ENCODE results near the gene ZBTB7B. TPM values are rescaled to one million over a fixed set of nuclear protein-coding genes. Genes with fewer than 3 reads are reported as not detected.

The ZBTB7B gene
- total RNA-seq: 16.1 and 19.1 TPM in 2 replicates

DNA sequence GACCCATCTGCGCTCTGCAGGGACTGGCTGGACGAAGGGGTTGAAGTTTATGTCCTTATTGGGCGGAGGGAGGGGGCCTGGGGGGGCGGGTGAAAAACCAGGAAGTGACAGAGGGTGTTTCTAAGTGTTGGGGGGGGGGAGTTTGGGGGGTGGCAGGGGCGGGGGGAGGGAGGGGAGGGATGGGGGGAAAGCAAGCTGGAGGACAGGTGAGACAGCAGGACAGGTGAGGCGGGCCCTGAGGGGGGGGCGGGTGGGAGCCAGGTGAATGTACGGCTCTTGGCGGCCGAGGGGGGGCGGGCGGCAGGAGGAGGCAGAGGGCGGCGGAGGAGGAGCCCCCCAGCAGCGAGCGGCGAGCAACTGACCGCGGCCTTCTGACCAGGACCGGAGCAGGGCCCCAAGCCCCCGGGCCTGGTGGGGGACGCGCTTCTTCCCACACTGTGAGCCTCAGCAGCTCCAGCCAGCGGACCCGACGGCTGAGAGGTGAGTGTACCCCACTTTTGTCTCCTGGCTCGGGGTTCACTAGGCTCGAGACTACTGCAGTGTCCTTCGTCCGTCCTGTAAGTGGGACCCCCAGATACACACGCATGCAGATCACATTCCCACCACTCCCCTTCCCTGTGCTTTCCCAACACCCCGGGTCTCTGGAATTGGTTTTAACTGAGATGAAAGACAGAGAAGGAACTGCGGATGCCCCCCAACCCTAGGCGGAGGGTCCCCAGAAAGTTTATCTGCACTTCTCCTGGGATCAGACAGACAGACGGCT, at the start of gene ZBTB7B:
Gene ZBTB7B (plus strand): TSS at position 339 of the 763 bp plus-strand sequence. CDS start 11,859 bp downstream, outside the sequence.

GRCh38 chr1:154955718-154956543, 46.7 kb upstream of the ZBTB7B start, which contains the start of gene PBXIP1:
Gene PBXIP1, minus strand, starts transcription at chr1:154956099. Its CDS starts 2,378 bp downstream, at chr1:154953721.

DNA sequence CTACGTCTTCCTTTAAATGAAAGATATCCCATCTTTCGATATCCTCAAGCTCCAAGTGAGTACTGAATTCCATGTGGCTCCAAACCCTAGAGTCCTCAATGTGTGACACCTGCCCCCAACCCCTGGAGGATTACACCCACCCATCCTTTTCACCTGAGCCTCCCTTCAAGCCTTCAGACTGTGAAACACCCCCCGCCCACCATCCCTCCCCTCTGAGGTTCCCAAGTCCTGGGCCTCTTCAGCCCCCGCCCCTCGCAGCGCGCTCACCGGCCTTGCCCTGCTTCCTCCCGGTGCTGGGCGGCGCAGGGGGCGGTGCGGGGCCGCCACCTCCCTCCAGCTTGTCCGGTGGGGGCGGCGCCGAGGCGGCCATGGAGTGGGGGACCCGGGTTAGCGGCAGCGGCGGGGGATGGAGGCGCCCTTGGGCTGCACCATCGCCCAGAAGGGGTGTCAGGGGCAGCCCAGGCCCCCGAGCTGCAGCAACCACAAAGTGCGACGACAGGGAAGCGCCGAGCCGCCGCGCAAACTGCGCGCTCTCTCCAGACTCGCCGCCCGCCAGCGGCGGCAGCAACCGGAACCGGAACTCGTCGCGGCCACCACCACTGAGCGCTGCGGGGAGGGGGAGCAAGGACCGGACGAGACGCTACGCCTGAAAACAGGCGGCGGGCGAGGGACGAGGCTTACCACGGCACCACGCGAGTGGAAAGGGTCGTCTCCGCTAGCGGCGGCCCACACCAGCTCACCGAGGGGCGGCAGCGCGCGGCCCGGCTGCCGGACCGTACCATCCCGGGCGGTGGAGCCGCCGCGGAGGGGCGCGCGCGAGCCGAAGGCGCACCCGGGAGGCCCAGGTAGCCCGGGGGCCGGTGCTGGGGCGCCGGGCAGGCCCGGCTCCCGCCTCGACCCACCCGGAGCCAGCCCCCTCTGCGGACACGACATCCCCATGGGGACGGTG, 41.1 kb upstream of the ZBTB7B start, which contains the start of gene PYGO2:
Gene PYGO2 (minus strand): TSS at position 576 of the 949 bp plus-strand sequence. CDS start 206 bp downstream, at position 370.

GRCh38 chr1:154970631-154971340, 31.8 kb upstream of the ZBTB7B start, which contains the start of gene SHC1:
Gene SHC1, minus strand, starts transcription at chr1:154970747. Its CDS starts 221 bp downstream, at chr1:154970526.

GRCh38 chr1:154974102-154974807, 28.3 kb upstream of the ZBTB7B start, which contains the start of gene CKS1B:
Gene CKS1B, plus strand, starts transcription at chr1:154974681. Its CDS starts 65 bp downstream, at chr1:154974746.

DNA sequence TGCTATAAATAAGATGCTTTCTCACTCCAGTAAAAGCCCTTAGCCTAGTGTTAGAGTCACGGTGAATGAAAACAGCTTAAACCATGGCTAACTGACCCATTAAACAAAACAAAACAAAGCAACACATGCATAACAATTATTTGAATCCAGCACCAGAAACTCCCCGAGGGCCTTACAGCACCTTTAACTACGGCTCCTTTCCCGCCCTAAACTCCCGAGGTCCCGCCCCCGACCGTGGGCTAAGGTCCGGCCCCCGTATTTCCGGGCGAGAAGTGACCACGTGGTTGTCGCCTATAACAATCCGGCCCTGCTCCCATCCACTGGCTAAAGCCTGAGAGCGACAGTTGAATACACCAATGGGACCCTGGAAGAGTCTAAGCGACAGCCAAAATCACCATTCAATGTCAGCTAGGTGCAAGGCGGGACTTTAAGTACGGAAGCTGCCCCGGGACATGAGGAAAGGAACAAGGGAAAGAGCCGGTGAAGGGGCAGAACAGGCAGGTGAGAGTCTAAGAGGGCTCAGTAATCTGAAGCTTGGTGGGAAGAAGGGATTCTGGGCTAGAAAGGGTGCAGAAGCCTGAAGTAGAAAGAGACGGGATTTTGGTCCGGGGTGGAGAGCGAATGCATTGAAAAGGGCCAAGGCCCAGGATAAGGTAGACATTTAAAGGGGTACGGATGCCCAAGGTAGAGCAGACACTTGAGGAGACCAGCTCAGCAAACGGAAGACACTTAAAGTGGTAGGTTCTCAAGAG, 19.5 kb upstream of the ZBTB7B start, which contains the start of gene FLAD1:
Gene FLAD1 (plus strand): TSS at position 448 of the 752 bp plus-strand sequence. CDS start 351 bp downstream, outside the sequence.

DNA sequence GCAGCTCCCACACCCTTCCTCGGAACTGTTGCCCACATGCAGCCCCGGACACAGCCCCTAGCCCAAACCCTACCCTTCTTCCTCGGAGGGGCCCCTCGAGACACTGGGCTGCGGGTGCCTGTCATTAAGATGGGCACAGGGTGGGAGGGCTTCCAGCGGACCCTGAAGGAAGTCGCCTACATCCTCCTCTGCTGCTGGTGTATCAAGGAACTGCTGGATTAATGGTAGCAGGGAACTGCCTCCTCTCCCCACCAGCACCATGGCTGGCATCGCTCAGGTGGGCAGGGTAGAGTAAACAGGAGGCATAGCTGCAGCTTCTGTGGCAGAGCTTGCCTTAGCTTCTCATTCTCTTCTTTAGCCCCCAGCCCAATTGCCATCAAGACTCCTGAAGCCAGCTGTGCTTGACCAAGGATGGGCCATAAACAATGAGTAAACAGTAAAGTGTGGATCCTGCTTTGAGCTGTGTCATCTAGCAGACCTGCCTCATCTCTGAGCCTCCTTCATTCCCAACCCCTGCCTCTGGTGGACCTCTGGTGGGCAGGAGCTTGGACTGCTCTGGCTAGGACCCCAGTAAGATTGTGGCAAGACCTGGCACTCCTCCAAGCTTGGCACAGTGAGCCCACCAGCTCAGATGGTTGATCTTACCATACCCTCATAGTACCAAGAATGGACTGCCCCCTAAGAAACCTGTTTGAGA, 8.9 kb upstream of the ZBTB7B start, which contains the start of gene LENEP:
Gene LENEP (plus strand): TSS at position 15 of the 697 bp plus-strand sequence. CDS start 22 bp downstream, at position 37.

DNA sequence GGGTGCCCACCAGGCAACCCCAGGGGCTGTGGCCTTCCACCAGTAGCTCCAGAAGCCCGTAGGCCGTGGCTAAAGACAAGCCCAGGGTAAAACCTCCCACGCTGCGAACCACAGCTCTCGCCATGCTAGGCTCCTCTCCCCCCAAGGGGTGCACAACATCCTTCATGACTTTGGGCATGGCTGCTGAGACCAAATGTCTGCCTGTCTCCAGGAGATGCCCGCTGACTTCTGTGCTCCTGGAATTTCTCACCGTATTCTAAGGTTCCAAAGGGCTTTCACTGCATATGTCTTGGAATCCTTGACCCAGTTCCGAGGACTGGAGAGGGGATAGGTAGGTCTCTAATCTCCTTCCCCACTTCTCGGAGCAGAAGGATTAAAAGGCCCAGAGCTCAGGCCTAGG, 30.9 kb downstream of the ZBTB7B start, which contains the start of the genes DCST1 and DCST2:
Gene DCST1 (plus strand): TSS at position 301 of the 400 bp plus-strand sequence. CDS start 213 bp downstream, outside the sequence.
Gene DCST2 (minus strand): TSS at position 258 of the 400 bp plus-strand sequence. CDS start 80 bp downstream, at position 178.

DNA sequence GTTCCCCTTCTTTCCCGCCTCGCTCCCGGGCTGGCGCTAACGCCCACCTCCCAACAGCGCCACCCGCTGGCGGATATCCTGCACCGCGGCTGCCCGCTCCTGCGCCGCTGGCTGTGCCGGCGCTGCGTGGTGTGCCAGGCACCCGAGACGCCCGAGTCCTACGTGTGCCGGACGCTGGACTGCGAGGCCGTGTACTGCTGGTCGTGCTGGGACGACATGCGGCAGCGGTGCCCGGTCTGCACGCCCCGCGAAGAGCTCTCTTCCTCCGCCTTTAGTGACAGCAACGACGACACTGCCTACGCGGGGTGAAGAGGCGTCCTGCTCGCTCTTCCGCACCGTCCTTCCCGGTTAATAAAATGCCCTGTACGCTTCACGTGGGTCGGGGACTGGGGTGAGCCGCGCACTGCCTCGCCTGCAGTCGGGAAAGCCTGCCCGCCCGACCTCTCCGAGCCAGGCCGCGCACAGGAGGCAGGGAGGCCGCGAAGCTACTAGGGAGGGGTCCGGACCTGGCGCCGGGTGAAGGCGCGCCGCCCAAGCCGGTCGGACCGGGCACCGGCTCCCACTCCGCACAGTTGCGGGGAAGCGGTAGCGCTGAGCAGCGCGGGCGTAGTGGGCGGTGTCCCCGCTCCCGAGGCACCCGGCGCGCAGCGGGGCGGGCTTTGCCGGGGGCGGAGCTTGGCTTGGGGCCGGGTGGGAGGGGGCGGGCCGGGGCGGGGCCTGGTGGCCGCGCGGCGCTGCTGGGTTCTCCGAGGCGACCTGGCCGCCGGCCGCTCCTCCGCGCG, 48.1 kb downstream of the ZBTB7B start, which contains the start of gene ADAM15:
Gene ADAM15 (plus strand): TSS at position 757 of the 782 bp plus-strand sequence. CDS start 71 bp downstream, outside the sequence.

GRCh38 chr1:155063550-155064110, 61.0 kb downstream of the ZBTB7B start, which contains the start of gene EFNA4:
Gene EFNA4, plus strand, starts transcription at chr1:155063740. Its CDS starts 84 bp downstream, at chr1:155063824.

Other genes starting within 250 kb of the ZBTB7B start
- 0.10 and 0.19 TPM in 2 replicates for gene KCNN3, start 132.5 kb upstream of the ZBTB7B start, total RNA-seq
- gene PMVK, start 66.1 kb upstream of the ZBTB7B start, total RNA-seq: 12.0 and 12.4 TPM in 2 replicates
- 65.3 and 66.9 TPM in 2 replicates for gene PBXIP1, start 46.7 kb upstream of the ZBTB7B start, total RNA-seq
- gene PYGO2, start 41.0 kb upstream of the ZBTB7B start, total RNA-seq: 13.1 and 14.0 TPM in 2 replicates
- 255 and 277 TPM in 2 replicates for gene SHC1, start 32.1 kb upstream of the ZBTB7B start, total RNA-seq
- gene CKS1B, start 28.1 kb upstream of the ZBTB7B start, total RNA-seq: 24.4 and 27.5 TPM in 2 replicates
- 10.0 and 13.7 TPM in 2 replicates for gene FLAD1, start 19.5 kb upstream of the ZBTB7B start, total RNA-seq
- gene LENEP, start 9.2 kb upstream of the ZBTB7B start, total RNA-seq: not detected in 2 replicates
- 0.06 TPM in 1 of 2 replicates, not detected in the other for gene DCST2, start 31.0 kb downstream of the ZBTB7B start, total RNA-seq
- gene DCST1, start 31.0 kb downstream of the ZBTB7B start, total RNA-seq: not detected in 2 replicates
- 45.5 and 52.4 TPM in 2 replicates for gene ADAM15, start 48.5 kb downstream of the ZBTB7B start, total RNA-seq
- 9.6 and 9.8 TPM in 2 replicates for gene EFNA4, start 60.9 kb downstream of the ZBTB7B start, total RNA-seq
- 1.2 and 1.8 TPM in 2 replicates for gene EFNA3, start 76.0 kb downstream of the ZBTB7B start, total RNA-seq
- gene EFNA1, start 125.1 kb downstream of the ZBTB7B start, total RNA-seq: 9.2 and 14.2 TPM in 2 replicates
- 21.6 and 28.6 TPM in 2 replicates for gene SLC50A1, start 133.1 kb downstream of the ZBTB7B start, total RNA-seq
- gene DPM3, start 137.7 kb downstream of the ZBTB7B start, total RNA-seq: 38.6 and 50.3 TPM in 2 replicates
- 130 and 151 TPM in 2 replicates for gene KRTCAP2, start 170.5 kb downstream of the ZBTB7B start, total RNA-seq
- gene TRIM46, start 171.0 kb downstream of the ZBTB7B start, total RNA-seq: 0.75 and 1.3 TPM in 2 replicates
- gene THBS3, start 205.1 kb downstream of the ZBTB7B start, total RNA-seq: 10.3 and 16.4 TPM in 2 replicates
- 30.4 and 47.7 TPM in 2 replicates for gene MTX1, start 205.9 kb downstream of the ZBTB7B start, total RNA-seq

Measured in cardiac ventricle fibroblast (primary cell).